Measurements from ENCODE around the gene TFDP3.

The TFDP3 gene

DNA sequence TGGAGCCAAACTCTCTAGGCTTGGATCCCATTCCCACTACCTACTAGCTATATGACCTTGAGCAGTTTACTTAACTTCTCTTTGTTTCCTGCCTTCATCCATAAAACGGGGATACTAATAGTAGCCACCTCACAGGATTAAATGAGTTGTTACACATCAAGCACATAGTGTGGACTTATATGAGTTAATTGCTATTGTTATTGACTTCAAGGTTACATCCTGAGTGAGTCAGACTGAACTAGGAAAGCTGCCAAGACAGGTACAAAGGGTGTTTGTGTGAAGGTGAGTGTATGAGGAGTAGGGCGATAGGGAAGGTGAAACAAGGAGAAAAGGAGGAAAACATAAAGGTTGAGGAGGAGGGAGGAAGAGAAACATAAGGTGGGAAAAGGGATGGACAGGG is 32.2 kb downstream of the TFDP3 start:
- no peak for DNase-seq (ENCODE audit: low spot score)

DNA sequence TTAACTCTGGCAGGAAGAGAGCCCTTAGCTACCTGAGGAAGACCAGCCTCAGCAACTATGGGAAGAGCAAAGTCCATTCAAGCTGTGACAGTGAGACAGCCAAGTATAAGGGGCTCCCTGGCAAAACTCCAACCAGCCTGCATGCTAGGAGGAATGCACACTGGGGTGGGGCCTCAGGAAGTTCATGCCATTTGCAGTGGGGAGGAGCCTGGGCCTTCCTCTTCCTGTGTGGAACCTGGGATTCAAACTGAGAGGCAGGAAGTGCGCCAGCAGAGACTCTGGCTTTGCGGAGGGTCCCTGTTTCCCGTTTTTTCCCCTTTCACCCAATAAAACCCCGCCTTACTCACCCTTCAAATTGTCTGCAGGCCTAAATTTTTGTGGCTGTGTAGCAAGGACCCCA is 33.0 kb downstream of the TFDP3 start:
- DNase-seq (ENCODE audit: low spot score), result no peak

DNA sequence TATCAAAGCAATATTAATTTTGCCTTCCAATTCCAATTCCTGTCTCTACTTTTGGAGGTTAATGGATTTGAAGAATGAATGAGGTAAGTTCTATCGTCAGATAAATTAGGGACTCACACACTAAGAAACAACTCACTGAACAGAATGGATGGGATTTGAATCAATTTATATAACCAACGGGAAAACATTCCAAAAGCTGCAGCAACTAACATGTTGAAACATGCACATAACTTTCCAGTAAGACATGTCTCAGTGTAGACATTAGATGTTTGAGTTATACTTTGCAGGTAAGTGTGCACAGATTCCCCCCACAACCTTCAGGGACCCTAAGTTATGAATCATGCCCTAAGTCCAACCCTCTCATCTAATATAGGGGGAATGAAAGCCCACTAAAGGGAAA is 34.3 kb downstream of the TFDP3 start:
- no peak for DNase-seq (ENCODE audit: low spot score)

DNA sequence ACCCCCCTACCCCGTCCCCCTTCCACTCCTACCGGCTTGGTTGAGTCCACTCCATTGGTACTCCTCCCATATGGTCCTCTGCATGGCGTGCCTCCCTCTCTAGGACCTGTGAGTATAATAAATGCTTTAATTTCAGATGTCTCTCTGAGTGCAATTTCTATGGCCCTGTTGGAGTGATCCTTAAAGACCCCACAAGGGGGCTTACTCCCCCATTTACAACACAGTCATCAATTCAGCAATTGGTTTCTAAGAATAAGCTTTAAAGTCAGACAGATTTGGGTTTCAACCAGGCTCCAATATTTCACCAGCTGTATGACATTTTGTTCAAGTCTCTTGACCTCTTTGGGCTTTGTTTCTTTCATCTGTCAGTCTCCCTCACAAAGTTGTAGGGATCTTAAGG is 38.7 kb downstream of the TFDP3 start:
- DNase-seq (ENCODE audit: low spot score), result no peak

DNA sequence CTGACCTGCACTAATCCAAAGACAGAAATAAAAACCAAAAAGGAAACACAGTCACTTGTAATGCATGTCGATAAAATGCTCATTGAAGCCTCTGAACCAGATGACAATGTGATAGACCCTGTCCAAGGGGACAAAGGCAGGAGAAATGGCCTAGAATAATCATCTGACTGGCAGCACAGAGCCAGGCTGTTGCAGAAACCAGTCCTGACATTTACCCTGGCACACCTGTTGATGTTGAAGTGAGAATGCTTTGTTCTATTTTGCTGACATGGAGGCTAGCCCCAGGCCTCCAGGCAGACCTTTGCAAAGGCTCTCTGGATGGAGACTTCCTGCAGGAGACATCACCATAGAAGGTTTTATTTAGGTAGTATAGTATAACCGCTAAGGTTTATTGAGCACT is 41.0 kb downstream of the TFDP3 start:
- no peak for DNase-seq (ENCODE audit: low spot score)

DNA sequence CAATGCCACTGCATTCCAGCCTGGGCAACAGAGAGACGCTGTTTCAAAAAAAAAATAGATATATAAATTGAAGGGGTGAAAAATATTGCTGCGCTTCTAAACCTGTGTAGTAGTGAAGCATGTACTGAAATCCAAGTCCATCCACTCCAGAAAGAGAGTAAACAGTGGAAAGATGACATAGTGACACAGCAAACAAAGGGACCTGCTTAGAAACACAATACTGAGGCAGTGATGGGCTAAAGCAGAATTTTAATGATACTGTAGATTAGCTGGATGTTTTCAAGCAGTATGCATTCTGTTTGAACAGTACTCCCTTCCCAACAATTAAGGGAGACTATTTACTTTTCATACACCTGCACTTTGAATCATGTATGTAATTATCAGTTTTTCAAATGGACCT is 42.5 kb downstream of the TFDP3 start:
- no peak for DNase-seq (ENCODE audit: low spot score)

DNA sequence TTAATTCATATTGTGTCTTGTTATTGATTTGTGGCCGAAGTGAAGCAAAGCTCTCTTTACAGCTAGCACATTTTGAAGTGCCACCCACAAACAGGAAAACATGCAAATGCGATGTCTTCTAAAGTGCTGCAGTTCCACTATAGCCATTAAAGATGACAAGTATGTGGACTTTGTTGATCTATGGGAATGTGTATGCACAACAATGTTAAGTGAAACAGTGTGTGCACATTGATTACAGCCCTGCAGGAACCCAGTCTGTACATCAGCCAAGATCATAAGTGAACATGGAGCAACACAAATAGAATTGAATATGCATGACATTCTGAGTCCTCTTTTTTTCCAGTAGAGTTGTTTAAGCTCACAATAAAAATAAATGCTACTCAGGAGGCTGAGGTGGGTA is 43.0 kb downstream of the TFDP3 start:
- no peak for DNase-seq (ENCODE audit: low spot score)

DNA sequence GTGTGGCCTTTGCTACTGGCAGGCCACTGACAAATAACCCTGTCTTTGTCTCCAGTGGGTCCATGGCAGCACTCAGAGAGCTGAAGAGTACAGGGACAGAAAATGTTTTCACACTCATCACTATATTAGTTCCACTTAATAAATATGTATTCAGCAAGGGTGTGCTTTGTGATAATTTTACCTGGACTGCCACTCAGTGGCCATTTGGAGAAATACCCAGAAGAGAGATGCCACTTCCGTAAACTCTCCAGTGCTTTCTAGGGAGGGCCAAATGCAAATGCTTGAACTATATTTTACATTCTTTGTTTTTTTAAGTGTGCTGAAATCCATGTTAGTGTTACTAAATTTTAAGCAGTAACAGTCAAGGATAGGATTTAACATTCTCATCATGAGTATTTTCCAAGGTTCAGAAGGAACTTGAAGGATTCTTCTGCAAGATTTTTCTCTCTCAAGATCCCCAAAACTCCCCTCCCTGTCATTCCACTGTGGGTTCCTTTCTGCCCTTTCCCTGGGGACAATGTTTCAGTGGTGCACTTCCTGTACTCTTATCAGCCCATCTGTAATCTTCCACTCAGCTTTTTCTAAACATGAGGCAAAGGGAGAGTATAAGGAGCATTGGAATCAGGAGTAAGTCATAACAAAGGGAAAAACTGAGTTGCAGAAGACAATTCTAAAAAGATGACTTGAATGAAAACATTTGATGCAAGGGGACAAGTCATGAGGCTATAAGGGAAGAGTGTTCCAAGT is 46.0 kb downstream of the TFDP3 start:
- no peak for DNase-seq (ENCODE audit: low spot score)

Measured in left forelimb (tissue), 1 donor.